ENCODE results near the gene UTP4. TPM values are rescaled to one million over a fixed set of nuclear protein-coding genes. Genes with fewer than 3 reads are reported as not detected.

The UTP4 gene
- 10 to 100 TPM; 13.7 to 37.9 (median 25.0) TPM for total RNA-seq
- polyA plus RNA-seq = 10 to 100 TPM; 12.6 to 16.3 (median 15.4) TPM
- long read RNA-seq, donor 1, partial matches to known transcripts = 15 of 40 reads
- long read RNA-seq, donor 1, other reads (novel, unspliced or antisense) = 18 of 40 reads
- long read RNA-seq, donor 2, partial matches to known transcripts = 0 of 3 reads
- long read RNA-seq, donor 2, other reads (novel, unspliced or antisense) = 0 of 3 reads

- no peaks in the 10 kb centered on the region for H3K9me3 ChIP-seq
- H3K27me3 ChIP-seq (replicated peaks in 1 of 7) = no peaks in the 10 kb centered on the region
- peak in 1 of 3 donors; percentile 84 for TF ChIP-seq POLR2A (IDR thresholded peaks at IDR 0.05)
- TF ChIP-seq POLR2AphosphoS5 (IDR thresholded peaks at IDR 0.05) = peak; percentile 97 to 98 (median 98)
- no peak for TF ChIP-seq CTCF (IDR thresholded peaks at IDR 0.05 in 8 of 11, conservative IDR thresholded peaks at IDR 0.05 in 3 of 11)
- peaks cover 0 to 43% (median 8%) of the 10 kb centered on the region in 6 donors for H3K36me3 ChIP-seq
- peak within 1 kb of the TSS; percentile 81 to 98 (median 94) for H3K27ac ChIP-seq
- intact Hi-C loops (cut with DNase I; ENCODE audit: low total_unique reads) = no loop called here
- peaks cover 35 to 76% (median 50%) of the 10 kb centered on the region in 6 donors for H3K4me1 ChIP-seq
- DNase-seq = peak; percentile 97
- WGBS, 5 donors = 1% methylated on average over 49 to 78 of the region's 78 CpGs
- H3K4me3 ChIP-seq = peak within 1 kb of the TSS; percentile 78 to 99 (median 90)
Measured at GRCh38 chr16:69132424-69133252, at the start of gene UTP4, which contains the start of gene CHTF8. Gene UTP4 (plus strand): TSS chr16:69132649. CDS start chr16:69133460, 811 bp downstream. Gene CHTF8 (minus strand): TSS chr16:69132588. CDS start chr16:69121458, 11,130 bp downstream.

- Histone ChIP-seq H3K27me3 (replicated peaks in 1 of 7) (no peaks in the 10 kb centered on the region), H3K27ac (no peak overlapping the region), H3K4me1 (no peaks in the 10 kb centered on the region), H3K9me3 (no peaks in the 10 kb centered on the region), H3K4me3 (no peak overlapping the region), H3K36me3 (peaks cover 0 to 37% (median 15%) of the 10 kb centered on the region in 6 donors)
- TF ChIP-seq POLR2A (IDR thresholded peaks at IDR 0.05) = no peak
- TF ChIP-seq POLR2AphosphoS5 (IDR thresholded peaks at IDR 0.05) = peak in 1 of 3 donors; percentile 26
- no peak for DNase-seq
- intact Hi-C loops (cut with DNase I; ENCODE audit: low total_unique reads) = no loop called here
- WGBS, 5 donors = 91 to 96% (median 93%) methylated on average over 11 to 16 of the region's 16 CpGs
Measured at GRCh38 chr16:69083306-69083941, 49.0 kb upstream of the UTP4 start.

- no peaks in the 10 kb centered on the region for H3K27me3 ChIP-seq (replicated peaks in 1 of 7)
- intact Hi-C loops (cut with DNase I; ENCODE audit: low total_unique reads) = no loop called here
- H3K36me3 ChIP-seq = peaks cover 0 to 37% (median 15%) of the 10 kb centered on the region in 6 donors
- no peak overlapping the region for H3K4me3 ChIP-seq
- no peak overlapping the region for H3K27ac ChIP-seq
- no peak for TF ChIP-seq CTCF (IDR thresholded peaks at IDR 0.05 in 8 of 11, conservative IDR thresholded peaks at IDR 0.05 in 3 of 11)
- H3K4me1 ChIP-seq = no peaks in the 10 kb centered on the region
- H3K9me3 ChIP-seq = no peaks in the 10 kb centered on the region
- no peak for DNase-seq
- WGBS, 5 donors = 86 to 93% (median 91%) methylated on average over 2 of the region's 2 CpGs
Measured at GRCh38 chr16:69084289-69084688, 48.2 kb upstream of the UTP4 start.

- H3K4me1 ChIP-seq = no peaks in the 10 kb centered on the region
- H3K4me3 ChIP-seq = no peak overlapping the region
- intact Hi-C loops (cut with DNase I; ENCODE audit: low total_unique reads) = no loop called here
- TF ChIP-seq POLR2AphosphoS5 (IDR thresholded peaks at IDR 0.05) (no peak), POLR2A (IDR thresholded peaks at IDR 0.05) (no peak), CTCF (IDR thresholded peaks at IDR 0.05 in 8 of 11, conservative IDR thresholded peaks at IDR 0.05 in 3 of 11) (no peak)
- H3K36me3 ChIP-seq = peaks cover 0 to 37% (median 15%) of the 10 kb centered on the region in 6 donors
- no peaks in the 10 kb centered on the region for H3K9me3 ChIP-seq
- no peak overlapping the region for H3K27ac ChIP-seq
- no peak for DNase-seq
- H3K27me3 ChIP-seq (replicated peaks in 1 of 7) = no peaks in the 10 kb centered on the region
- WGBS, 5 donors = 75 to 83% (median 82%) methylated on average over 5 of the region's 5 CpGs
Measured at GRCh38 chr16:69085032-69085695, 47.3 kb upstream of the UTP4 start.
